ENCODE measurements around the gene GASK1A. TPM values are rescaled to one million over a fixed set of nuclear protein-coding genes. Genes with fewer than 3 reads are reported as not detected.
A peak's percentile ranks its signal among the peaks of the same experiment; 100 is the strongest.

The GASK1A gene
- total RNA-seq, 1 experiment from 2014 or later: 1.9 TPM

DNA sequence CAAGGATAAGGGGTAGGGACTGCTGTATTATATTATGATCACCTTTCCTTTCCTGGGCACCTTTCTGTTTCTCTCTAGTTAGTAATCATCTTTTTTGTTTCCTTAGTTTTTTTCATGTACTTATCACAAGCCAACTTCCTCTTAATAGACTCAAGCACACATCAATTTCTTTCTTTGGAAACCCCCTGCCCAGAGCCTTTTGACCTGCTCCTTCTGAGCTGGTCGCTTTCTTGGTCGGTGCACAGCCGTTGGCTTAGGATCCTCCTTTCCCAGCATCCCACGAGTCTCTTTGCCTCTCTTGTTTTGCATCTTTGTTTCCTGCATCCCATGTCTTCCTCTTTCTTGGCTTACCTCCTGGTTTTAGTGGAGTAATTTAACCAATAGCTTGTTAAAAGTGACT is 26.9 kb downstream of the GASK1A start:
- no peak overlapping the region for H3K4me3 ChIP-seq (ENCODE audit: low read length)
- no peaks in the 10 kb centered on the region for H4K20me1 ChIP-seq (ENCODE audit: low read length)
- ChIA-PET POLR2A (ENCODE audit: unreplicated experiment) (no interaction called here), CTCF (no interaction called here)
- H3K9me3 ChIP-seq (ENCODE audit: low read length): no peaks in the 10 kb centered on the region
- peaks cover 19% of the 10 kb centered on the region for H3K4me1 ChIP-seq (ENCODE audit: insufficient read depth, low read length)
- H3K4me2 ChIP-seq (ENCODE audit: low read length): no peak overlapping the region
- H3K9ac ChIP-seq (ENCODE audit: low read length): no peak overlapping the region
- no TSS peak for BruUV-seq (replicated peaks)
- H3K36me3 ChIP-seq (ENCODE audit: low read depth, low read length): no peaks in the 10 kb centered on the region
- no peak overlapping the region for H2AFZ ChIP-seq (ENCODE audit: low read length)
- H3K9me2 ChIP-seq (replicated peaks; ENCODE audit: low read length): no peaks in the 10 kb centered on the region
- H3K27ac ChIP-seq (ENCODE audit: low read length): no peak overlapping the region
- H3K27me3 ChIP-seq (ENCODE audit: low read length): no peaks in the 10 kb centered on the region
- TF ChIP-seq EZH2phosphoT487 (IDR thresholded peaks at IDR 0.05; ENCODE audit: borderline replicate concordance, low read length) (no peak), EZH2 (IDR thresholded peaks at IDR 0.05; ENCODE audit: low read length, unreplicated experiment) (no peak), CTCF (conservative IDR thresholded peaks at IDR 0.05; ENCODE audit: low read depth, low read length) (no peak)
- DNase-seq: no peak
- no peak for ATAC-seq
- no peaks in the 10 kb centered on the region for H3F3A ChIP-seq (ENCODE audit: low read length, unreplicated experiment)
- H3K79me2 ChIP-seq (ENCODE audit: low read length): no peaks in the 10 kb centered on the region
- intact Hi-C loops (cut with micrococcal nuclease): no loop called here

DNA sequence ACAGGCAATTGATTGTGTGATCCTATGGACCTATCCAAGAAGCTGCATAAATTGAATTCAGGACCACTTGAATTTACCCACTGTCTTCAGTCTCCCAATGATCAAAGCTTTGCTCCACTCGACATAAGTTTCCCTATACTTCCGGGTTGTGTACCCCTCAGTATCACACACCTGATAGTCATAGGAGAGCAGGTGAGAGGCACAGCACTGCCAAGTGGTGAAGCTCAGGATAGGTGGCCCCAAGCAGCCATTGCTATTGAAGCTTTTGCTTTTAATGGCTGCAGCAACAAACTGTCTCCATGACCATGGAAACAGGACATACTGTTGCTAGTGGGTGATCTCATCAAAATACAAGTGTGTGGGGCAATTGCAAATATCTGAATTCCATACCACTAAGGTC is 27.7 kb downstream of the GASK1A start:
- no peaks in the 10 kb centered on the region for H3K27me3 ChIP-seq (ENCODE audit: low read length)
- H3K4me1 ChIP-seq (ENCODE audit: insufficient read depth, low read length): peaks cover 19% of the 10 kb centered on the region
- no peak for TF ChIP-seq CTCF (conservative IDR thresholded peaks at IDR 0.05; ENCODE audit: low read depth, low read length)
- no peak for TF ChIP-seq EZH2 (IDR thresholded peaks at IDR 0.05; ENCODE audit: low read length, unreplicated experiment)
- TF ChIP-seq EZH2phosphoT487 (IDR thresholded peaks at IDR 0.05; ENCODE audit: borderline replicate concordance, low read length): no peak
- H3K9me2 ChIP-seq (replicated peaks; ENCODE audit: low read length): no peaks in the 10 kb centered on the region
- no peak for DNase-seq
- no peaks in the 10 kb centered on the region for H3F3A ChIP-seq (ENCODE audit: low read length, unreplicated experiment)
- no peaks in the 10 kb centered on the region for H3K9me3 ChIP-seq (ENCODE audit: low read length)
- CTCF ChIA-PET: no interaction called here
- no peak for ATAC-seq
- no peak overlapping the region for H3K27ac ChIP-seq (ENCODE audit: low read length)
- no peaks in the 10 kb centered on the region for H3K36me3 ChIP-seq (ENCODE audit: low read depth, low read length)
- intact Hi-C loops (cut with micrococcal nuclease): no loop called here
- H3K4me2 ChIP-seq (ENCODE audit: low read length): no peak overlapping the region
- no peak overlapping the region for H3K4me3 ChIP-seq (ENCODE audit: low read length)
- no peaks in the 10 kb centered on the region for H4K20me1 ChIP-seq (ENCODE audit: low read length)
- POLR2A ChIA-PET (ENCODE audit: unreplicated experiment): no interaction called here
- H3K79me2 ChIP-seq (ENCODE audit: low read length): no peaks in the 10 kb centered on the region
- no peak overlapping the region for H2AFZ ChIP-seq (ENCODE audit: low read length)
- BruUV-seq (replicated peaks): no TSS peak
- no peak overlapping the region for H3K9ac ChIP-seq (ENCODE audit: low read length)

DNA sequence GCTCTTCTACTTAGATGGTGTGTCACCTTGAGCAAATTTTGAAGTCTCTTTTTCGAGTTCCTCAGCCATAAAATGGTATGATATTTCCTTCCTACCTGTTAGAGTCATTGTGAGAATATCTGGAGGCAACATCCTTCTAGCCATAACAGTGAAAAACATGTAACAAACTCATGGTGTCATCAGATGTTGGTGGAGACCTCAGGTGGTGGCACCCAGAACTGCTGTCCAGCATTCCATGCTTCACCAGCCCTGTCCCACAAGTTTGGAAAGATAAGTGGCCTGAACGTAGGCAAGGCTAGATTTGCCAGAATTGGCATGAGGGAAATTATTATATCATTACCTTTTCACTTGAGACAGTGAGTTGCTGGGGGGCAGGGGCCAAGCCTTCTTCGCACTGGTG is 30.4 kb downstream of the GASK1A start:
- ChIA-PET CTCF (no interaction called here), POLR2A (ENCODE audit: unreplicated experiment) (no interaction called here)
- Histone ChIP-seq H3K4me2 (ENCODE audit: low read length) (no peak overlapping the region), H3K79me2 (ENCODE audit: low read length) (no peaks in the 10 kb centered on the region), H3F3A (ENCODE audit: low read length, unreplicated experiment) (no peaks in the 10 kb centered on the region), H3K9me2 (replicated peaks; ENCODE audit: low read length) (no peaks in the 10 kb centered on the region), H3K36me3 (ENCODE audit: low read depth, low read length) (no peaks in the 10 kb centered on the region), H3K4me3 (ENCODE audit: low read length) (no peak overlapping the region), H3K27me3 (ENCODE audit: low read length) (no peaks in the 10 kb centered on the region), H3K9ac (ENCODE audit: low read length) (no peak overlapping the region), H3K27ac (ENCODE audit: low read length) (no peak overlapping the region), H3K9me3 (ENCODE audit: low read length) (no peaks in the 10 kb centered on the region), H4K20me1 (ENCODE audit: low read length) (no peaks in the 10 kb centered on the region), H2AFZ (ENCODE audit: low read length) (no peak overlapping the region), H3K4me1 (ENCODE audit: insufficient read depth, low read length) (peaks cover 10% of the 10 kb centered on the region)
- intact Hi-C loops (cut with micrococcal nuclease): no loop called here
- no TSS peak for BruUV-seq (replicated peaks)
- TF ChIP-seq EZH2 (IDR thresholded peaks at IDR 0.05; ENCODE audit: low read length, unreplicated experiment) (no peak), EZH2phosphoT487 (IDR thresholded peaks at IDR 0.05; ENCODE audit: borderline replicate concordance, low read length) (no peak), CTCF (conservative IDR thresholded peaks at IDR 0.05; ENCODE audit: low read depth, low read length) (0 out of 2 replicates have a peak, but pooled peaks have one; percentile 13)
- DNase-seq (no peak), ATAC-seq (no peak)
